ENCODE results near the gene JUP. TPM values are rescaled to one million over a fixed set of nuclear protein-coding genes. Genes with fewer than 3 reads are reported as not detected.

The JUP gene
- total RNA-seq (2016; rRNA removed; fragmentation: Illumina TruSeq; extraction: Trizol) = 20.6 and 20.9 TPM in 2 replicates
- 6.9 and 7.8 TPM in 2 replicates for total RNA-seq (2016; cell fraction: cytosol; rRNA removed; fragmentation: Illumina TruSeq; extraction: Trizol; ENCODE audit: low read depth)
- total RNA-seq (2016; cell fraction: insoluble cytoplasmic fraction; rRNA removed; fragmentation: Illumina TruSeq; extraction: Trizol) = 16.7 and 22.4 TPM in 2 replicates
- 11.7 and 12.0 TPM in 2 replicates for total RNA-seq (2016; cell fraction: membrane; rRNA removed; fragmentation: Illumina TruSeq; extraction: Trizol)
- total RNA-seq (2016; cell fraction: nucleus; rRNA removed; fragmentation: Illumina TruSeq; extraction: Trizol) = 15.0 and 20.7 TPM in 2 replicates
- polyA plus RNA-seq (2011; rRNA removed) = 12.1 and 21.4 TPM in 2 replicates
- 8.9 and 10.9 TPM in 2 replicates for polyA plus RNA-seq (2011; cell fraction: cytosol; rRNA removed)
- polyA plus RNA-seq (2011; cell fraction: nucleus; rRNA removed) = 23.8 and 30.1 TPM in 2 replicates
- 36.1 and 37.0 TPM in 2 replicates for polyA plus RNA-seq (2012)
- 3.5 and 4.6 TPM in 2 replicates for polyA plus RNA-seq (2016; cell fraction: cytosol; fragmentation: Illumina TruSeq; extraction: Trizol; ENCODE audit: low read depth)
- 22.1 and 35.3 TPM in 2 replicates for polyA plus RNA-seq (2016; cell fraction: insoluble cytoplasmic fraction; fragmentation: Illumina TruSeq; extraction: Trizol; ENCODE audit: low read depth)
- polyA plus RNA-seq (2016; cell fraction: membrane; fragmentation: Illumina TruSeq; extraction: Trizol; ENCODE audit: low read depth) = 9.5 and 10.0 TPM in 2 replicates
- polyA plus RNA-seq (2016; cell fraction: nucleus; fragmentation: Illumina TruSeq; extraction: Trizol; ENCODE audit: insufficient read depth, low read depth) = 24.1 and 25.5 TPM in 2 replicates
- 43.6 and 59.1 TPM in 2 replicates for polyA minus RNA-seq (2011; rRNA and poly(A)+ RNA removed; ENCODE audit: low replicate concordance)
- polyA minus RNA-seq (2011; cell fraction: cytosol; rRNA and poly(A)+ RNA removed) = 25.9 and 32.6 TPM in 2 replicates
- 13.5 and 13.8 TPM in 2 replicates for polyA minus RNA-seq (2011; cell fraction: nucleus; rRNA and poly(A)+ RNA removed)
- Bru-seq, nascent RNA = percentile 57 among the genes with signal in this experiment
- BruChase-seq, experiment 1, labeled RNA remaining after a 6-hour chase = percentile 72 among the genes with signal in this experiment
- BruChase-seq, experiment 2, labeled RNA remaining after a 2-hour chase = percentile 60 among the genes with signal in this experiment
- long read RNA-seq, experiment 1, partial matches to known transcripts = 8 of 18 reads
- long read RNA-seq, experiment 1, other reads (novel, unspliced or antisense) = 4 of 18 reads
- long read RNA-seq, experiment 2, transcript JUP-201 (15 exons, 3,200 nt) = major isoform, 20 of 118 reads
- long read RNA-seq, experiment 2, transcript JUP-203 (14 exons, 3,497 nt) = minor isoform, 17 of 118 reads
- long read RNA-seq, experiment 2, partial matches to known transcripts = 30 of 118 reads
- long read RNA-seq, experiment 2, other reads (novel, unspliced or antisense) = 51 of 118 reads

GRCh38 chr17:41786227-41787020 is at the start of gene JUP:
Gene JUP (minus strand): TSS chr17:41786711. CDS start chr17:41771854, 14,857 bp downstream.
- Histone ChIP-seq H3K27ac (ENCODE audit: extremely low read length, insufficient read depth, low read length) (peak within 1 kb of the TSS; percentile 62), H3K27me3 (ENCODE audit: control insufficient read depth in 1 of 2, insufficient read depth in 2 of 2, low read length in 2 of 2) (no peaks in the 10 kb centered on the region; a peak in 1 of 5 replicates), H3K4me2 (ENCODE audit: low read depth, low read length) (peak within 1 kb of the TSS; percentile 81), H3K36me3 (replicated peaks in 1 of 2; ENCODE audit: control insufficient read depth in 1 of 2, insufficient read depth in 2 of 2, low read length in 2 of 2) (no peaks in the 10 kb centered on the region), H3K9me3 (ENCODE audit: low read length) (no peaks in the 10 kb centered on the region), H3K4me1 (ENCODE audit: insufficient read depth, low read length) (peaks cover 34% of the 10 kb centered on the region), H4K20me1 (ENCODE audit: insufficient read depth, low read length) (peaks cover 3% of the 10 kb centered on the region), H3K4me3 (replicated peaks in 1 of 3; ENCODE audit: insufficient read depth in 1 of 3, low read depth in 2 of 3, low read length in 3 of 3) (peak within 1 kb of the TSS; percentile 60 to 90 (median 71)), H2AFZ (ENCODE audit: low read length) (no peak within 1 kb of the TSS), H3K9ac (ENCODE audit: insufficient read depth, low read depth, low read length) (peak within 1 kb of the TSS; percentile 71), H3K79me2 (ENCODE audit: insufficient read depth, low read length) (peaks cover 6% of the 10 kb centered on the region)
- intact Hi-C loops (cut with micrococcal nuclease; ENCODE audit: unreplicated experiment) = loop anchor here (1.0 kb wide), 2 partner anchors 9 to 13 kb away; no protein-coding TSS in a partner anchor
- no TSS peak for BruUV-seq (replicated peaks)
- 0% methylated on average over 17 of the region's 79 CpGs for WGBS (ENCODE audit: low lambda C conversion rate)
- ATAC-seq = peak; percentile 97
- ChIA-PET CTCF (ENCODE audit: low intra/inter-chr PET ratio, low total read pairs) (interaction anchor here (1.0 to 1.3 kb wide), 5 partner anchors 9 to 48 kb away, joined by 3 to 7 read pairs (median 4); no protein-coding TSS in a partner anchor), POLR2A (interaction anchor here (0.6 to 3.5 kb wide), 34 partner anchors 9 to 231 kb away, joined by 3 to 95 read pairs (median 4); partner anchors contain the start of genes DNAJC7, EIF1, FKBP10 and HAP1)
- DNase-seq (ENCODE audit: low spot score) = peak; percentile 99
- FAIRE-seq = peak; percentile 99
- in situ Hi-C loops (cut with HindIII; ENCODE audit: extremely low pct_ligation_motif_present, low pct_unique_long_range_greater_than_20kb) = no loop called here
- no peak for TF ChIP-seq SIN3B (IDR thresholded peaks at IDR 0.05; ENCODE audit: low read length)
- TF ChIP-seq THYN1 (CRISPR knock-in tag; IDR thresholded peaks at IDR 0.05; ENCODE audit: borderline replicate concordance, low read depth) = 0 out of 2 replicates have a peak, but pooled peaks have one; percentile 54
- peak; percentile 46 for TF ChIP-seq TBX3 (IDR thresholded peaks at IDR 0.05; ENCODE audit: borderline replicate concordance)
- peak; percentile 89 for TF ChIP-seq SALL2 (CRISPR knock-in tag; IDR thresholded peaks at IDR 0.05)
- TF ChIP-seq KDM5A (IDR thresholded peaks at IDR 0.05; ENCODE audit: borderline replicate concordance, low read length) = no peak
- TF ChIP-seq KDM5B (CRISPR knock-in tag; IDR thresholded peaks at IDR 0.05; ENCODE audit: borderline replicate concordance) = peak; percentile 92; the same call in 1 of the 2 replicates
- no peak for TF ChIP-seq EZH2 (conservative IDR thresholded peaks at IDR 0.05; ENCODE audit: low read depth, low read length)
- no peak for TF ChIP-seq ZNF282 (IDR thresholded peaks at IDR 0.05; ENCODE audit: partially characterized antibody)
- TF ChIP-seq ZNF512 (CRISPR knock-in tag; IDR thresholded peaks at IDR 0.05) = no peak
- TF ChIP-seq NR2C2 (CRISPR knock-in tag; IDR thresholded peaks at IDR 0.05; ENCODE audit: borderline replicate concordance) = peak; percentile 30; the same call in 1 of the 2 replicates
